Rectal smooth muscle tissue (tissue), 1 donor: ENCODE data around the gene LPAR3.
"Not testable (repeated sequence)": the region's sequence is repeated elsewhere in the genome, so short reads cannot be mapped to it uniquely, and the experiment has no call there.

Experiments used
- H3K27ac ChIP-seq: one replicate; pipeline ENCODE4 v1.7.0; 2013; ENCODE audit warnings: low read depth, low read length, inconsistent platforms
- H3K27me3 ChIP-seq: one replicate; pipeline ENCODE4 v1.7.0; 2013; ENCODE audit warnings: low read length; ENCODE audit not compliant: control insufficient read depth, insufficient read depth
- H3K36me3 ChIP-seq: one replicate; pipeline ENCODE4 v1.7.0; 2013; ENCODE audit warnings: low read length; ENCODE audit not compliant: control insufficient read depth, insufficient read depth
- H3K4me1 ChIP-seq: one replicate; pipeline ENCODE4 v1.7.0; 2013; ENCODE audit warnings: low read length; ENCODE audit not compliant: control insufficient read depth, insufficient read depth
- H3K4me3 ChIP-seq: one replicate; pipeline ENCODE4 v1.7.0; 2013; ENCODE audit warnings: low read length
- H3K9ac ChIP-seq: one replicate; pipeline ENCODE4 v1.7.0; 2013; ENCODE audit warnings: low read length

LPAR3 gene

DNA sequence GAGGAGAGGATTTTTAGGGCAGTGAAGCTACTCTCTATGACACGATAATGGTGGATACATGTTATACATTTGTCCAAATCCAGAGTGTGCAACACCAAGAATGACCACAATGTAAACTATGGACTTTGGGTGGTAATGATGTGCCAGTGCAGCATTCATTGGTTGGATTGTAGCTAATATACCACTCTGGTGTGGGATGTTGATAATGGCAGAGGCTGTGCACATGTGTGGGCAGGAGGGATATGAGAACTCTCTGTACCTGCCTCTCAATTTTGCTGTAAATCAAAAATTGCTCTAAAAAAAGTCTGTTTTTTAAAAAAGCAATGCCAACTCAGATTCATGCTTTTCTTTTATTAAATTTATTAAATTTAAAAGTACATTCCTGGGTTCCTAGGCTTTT is 27.2 kb upstream of the LPAR3 start:
- Histone ChIP-seq H3K4me1 (no peaks in the 10 kb centered on the region), H3K4me3 (no peak overlapping the region), H3K27me3 (no peaks in the 10 kb centered on the region), H3K27ac (no peak overlapping the region), H3K36me3 (no peaks in the 10 kb centered on the region), H3K9ac (no peak overlapping the region)

DNA sequence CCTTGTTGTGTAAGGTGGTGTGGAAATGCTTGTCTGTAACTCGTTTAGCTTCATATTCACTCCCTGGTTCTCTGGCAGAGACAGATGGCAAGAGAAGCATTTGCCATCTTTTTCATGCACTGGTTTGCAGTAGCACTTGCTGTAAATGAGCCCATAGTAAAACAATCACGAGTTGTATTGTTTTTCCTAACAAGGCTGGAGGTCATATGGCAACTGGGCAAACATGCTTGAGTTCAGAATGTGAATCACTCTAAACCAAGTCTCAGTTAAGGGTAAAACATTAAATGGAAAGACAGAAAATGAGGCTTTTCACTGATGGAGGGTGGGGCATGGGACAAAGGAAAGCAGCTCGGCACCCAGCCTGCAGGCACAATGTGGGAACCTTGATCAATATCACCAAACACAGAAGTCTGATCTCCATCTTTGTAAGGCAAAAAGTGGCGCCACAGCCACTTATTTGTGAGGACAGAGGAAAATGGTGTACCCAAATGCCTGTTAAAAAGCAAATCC is 26.5 kb upstream of the LPAR3 start:
- H3K36me3 ChIP-seq, result no peaks in the 10 kb centered on the region
- H3K27me3 ChIP-seq, result no peaks in the 10 kb centered on the region
- no peak overlapping the region for H3K27ac ChIP-seq
- H3K9ac ChIP-seq, result no peak overlapping the region
- no peaks in the 10 kb centered on the region for H3K4me1 ChIP-seq
- no peak overlapping the region for H3K4me3 ChIP-seq

DNA sequence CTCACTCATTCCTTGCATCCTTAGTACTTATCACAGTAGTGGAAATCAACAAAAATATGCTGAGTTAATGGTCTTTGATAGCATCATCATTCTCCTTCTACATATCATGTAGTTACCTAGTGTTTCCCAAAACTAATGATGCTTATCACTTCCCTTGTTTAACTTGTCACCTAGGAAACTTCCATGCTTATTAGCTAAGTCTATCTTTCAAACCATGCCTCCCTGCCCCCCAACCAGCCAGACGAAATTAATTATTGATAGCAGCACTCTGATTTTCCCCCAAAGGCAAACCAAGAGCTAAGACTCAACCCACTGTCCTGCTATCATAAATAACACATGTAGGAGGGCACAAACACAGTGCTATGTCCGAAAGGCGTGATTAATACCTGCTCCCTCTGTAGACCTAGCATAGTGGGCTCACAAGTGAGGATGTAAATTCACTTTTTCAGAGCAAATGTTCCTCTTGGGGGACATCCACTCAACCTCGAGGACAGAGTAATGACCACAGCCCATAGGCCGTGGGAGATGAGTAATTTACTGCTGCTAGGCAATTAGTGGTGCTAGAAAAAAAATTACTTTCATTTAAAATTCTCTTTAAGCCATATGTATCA is 25.8 kb upstream of the LPAR3 start:
- H3K4me1 ChIP-seq, result no peaks in the 10 kb centered on the region
- H3K9ac ChIP-seq, result no peak overlapping the region
- no peaks in the 10 kb centered on the region for H3K36me3 ChIP-seq
- no peak overlapping the region for H3K4me3 ChIP-seq
- H3K27me3 ChIP-seq, result no peaks in the 10 kb centered on the region
- no peak overlapping the region for H3K27ac ChIP-seq

DNA sequence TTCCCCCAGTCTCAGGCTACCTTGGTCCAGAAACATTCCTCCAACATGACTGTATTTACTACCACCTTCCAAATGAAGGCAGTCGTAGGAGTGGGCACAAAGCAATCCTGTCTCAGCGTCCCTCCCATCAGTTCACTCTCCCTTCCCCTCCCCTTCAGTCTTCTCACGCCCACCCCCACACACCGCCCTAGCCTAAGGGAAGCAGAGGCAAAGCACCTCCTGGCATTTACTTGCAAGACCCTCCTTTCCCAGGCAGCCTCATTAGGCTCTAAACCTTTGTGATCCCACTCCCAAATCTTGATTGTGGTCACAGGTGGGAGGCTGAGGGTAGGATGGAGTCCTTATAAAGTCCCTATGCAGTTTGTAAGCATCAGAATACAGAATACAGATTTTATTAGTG is 23.9 kb upstream of the LPAR3 start:
- Histone ChIP-seq H3K4me3 (no peak overlapping the region), H3K27ac (no peak overlapping the region), H3K36me3 (no peaks in the 10 kb centered on the region), H3K9ac (no peak overlapping the region), H3K27me3 (no peaks in the 10 kb centered on the region), H3K4me1 (no peaks in the 10 kb centered on the region)

DNA sequence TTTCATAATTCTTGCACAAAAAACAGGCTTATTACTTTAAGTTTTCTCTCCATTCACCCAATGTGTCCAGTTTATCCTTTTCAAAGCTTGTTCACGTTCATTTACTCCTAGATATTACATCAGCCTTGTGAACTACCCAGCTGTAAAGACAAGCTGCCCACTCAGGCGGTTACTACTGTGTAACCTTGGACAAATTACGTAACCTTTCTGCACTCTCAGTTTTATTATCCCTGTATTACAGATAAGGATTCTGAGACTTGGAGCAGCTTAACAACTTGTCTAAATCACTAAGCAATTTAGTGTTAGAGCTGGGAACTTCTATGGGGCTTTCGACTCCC is 20.5 kb upstream of the LPAR3 start:
- H3K36me3 ChIP-seq, result no peaks in the 10 kb centered on the region
- no peak overlapping the region for H3K27ac ChIP-seq
- H3K4me3 ChIP-seq, result no peak overlapping the region
- no peaks in the 10 kb centered on the region for H3K27me3 ChIP-seq
- no peaks in the 10 kb centered on the region for H3K4me1 ChIP-seq
- no peak overlapping the region for H3K9ac ChIP-seq

DNA sequence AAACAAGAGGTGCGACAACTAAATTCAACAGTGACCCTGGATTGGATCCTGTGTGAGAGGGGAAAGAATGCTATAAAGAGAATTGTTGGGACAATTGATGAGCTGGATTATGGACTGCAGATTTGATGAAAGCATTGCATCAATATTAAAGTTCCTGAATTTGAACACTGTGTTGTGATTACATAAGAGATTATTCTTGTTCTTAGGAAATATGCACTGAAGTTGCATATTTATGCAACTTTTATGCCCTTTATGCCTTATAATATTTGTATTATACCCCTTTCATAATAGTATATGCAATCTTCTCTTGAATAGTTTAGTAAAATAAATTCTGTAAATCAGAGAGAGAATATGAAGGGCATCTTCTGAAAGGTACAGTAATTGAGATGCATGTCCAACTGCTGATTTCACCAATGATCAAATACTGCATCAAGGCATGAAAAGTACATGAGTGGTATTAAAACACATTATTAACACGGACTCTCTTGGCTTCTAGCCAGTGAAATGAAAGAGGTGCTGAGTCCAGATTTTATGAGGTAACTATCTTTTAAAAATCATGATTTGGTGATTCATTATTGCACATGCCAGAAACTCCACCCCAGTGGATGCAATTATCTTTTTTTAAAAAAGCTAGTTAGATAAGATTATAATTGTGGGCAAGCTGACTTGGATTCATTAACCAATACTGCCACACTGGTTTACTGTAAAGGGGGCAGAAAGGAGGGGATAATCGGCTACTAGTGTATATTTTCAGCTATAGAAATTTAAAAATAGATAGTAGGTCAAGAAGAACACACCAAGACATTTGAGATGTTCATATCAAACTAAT is 19.9 kb upstream of the LPAR3 start:
- H3K4me3 ChIP-seq, result no peak overlapping the region
- H3K9ac ChIP-seq, result no peak overlapping the region
- H3K4me1 ChIP-seq, result no peaks in the 10 kb centered on the region
- no peak overlapping the region for H3K27ac ChIP-seq
- no peaks in the 10 kb centered on the region for H3K36me3 ChIP-seq
- H3K27me3 ChIP-seq, result no peaks in the 10 kb centered on the region

DNA sequence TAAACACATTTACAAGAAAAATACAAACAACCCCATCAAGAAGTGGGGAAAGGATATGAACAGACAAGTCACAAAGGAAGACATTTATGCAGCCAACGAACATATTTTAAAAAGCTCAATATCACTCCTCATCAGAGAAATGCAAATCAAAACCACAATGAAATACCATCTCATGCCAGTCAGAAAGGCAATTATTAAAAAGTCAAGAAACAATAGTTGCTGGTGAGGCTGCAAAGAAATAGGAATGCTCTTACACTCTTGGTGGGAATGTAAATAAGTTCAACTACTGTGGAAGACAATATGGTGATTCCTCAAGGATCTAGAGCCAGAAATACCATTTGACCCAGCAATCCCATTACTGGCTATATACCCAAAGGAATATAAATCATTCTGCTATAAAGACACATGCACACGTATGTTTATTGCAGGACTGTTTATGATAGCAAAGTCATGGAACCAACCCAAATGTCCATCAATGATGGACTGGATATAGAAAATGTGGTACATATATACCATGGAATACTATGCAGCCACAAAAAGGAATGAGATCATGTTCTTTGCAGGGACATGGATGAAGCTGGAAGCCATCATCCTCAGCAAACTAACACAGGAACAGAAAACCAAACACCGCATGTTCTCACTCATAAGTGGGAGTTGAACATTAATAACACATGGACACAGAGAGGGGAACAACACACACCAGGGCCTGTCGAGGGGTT is 15.9 kb upstream of the LPAR3 start:
- H3K9ac ChIP-seq, H3K27me3 ChIP-seq, H3K4me1 ChIP-seq, H3K27ac ChIP-seq, H3K4me3 ChIP-seq, H3K36me3 ChIP-seq: not testable (repeated sequence)

DNA sequence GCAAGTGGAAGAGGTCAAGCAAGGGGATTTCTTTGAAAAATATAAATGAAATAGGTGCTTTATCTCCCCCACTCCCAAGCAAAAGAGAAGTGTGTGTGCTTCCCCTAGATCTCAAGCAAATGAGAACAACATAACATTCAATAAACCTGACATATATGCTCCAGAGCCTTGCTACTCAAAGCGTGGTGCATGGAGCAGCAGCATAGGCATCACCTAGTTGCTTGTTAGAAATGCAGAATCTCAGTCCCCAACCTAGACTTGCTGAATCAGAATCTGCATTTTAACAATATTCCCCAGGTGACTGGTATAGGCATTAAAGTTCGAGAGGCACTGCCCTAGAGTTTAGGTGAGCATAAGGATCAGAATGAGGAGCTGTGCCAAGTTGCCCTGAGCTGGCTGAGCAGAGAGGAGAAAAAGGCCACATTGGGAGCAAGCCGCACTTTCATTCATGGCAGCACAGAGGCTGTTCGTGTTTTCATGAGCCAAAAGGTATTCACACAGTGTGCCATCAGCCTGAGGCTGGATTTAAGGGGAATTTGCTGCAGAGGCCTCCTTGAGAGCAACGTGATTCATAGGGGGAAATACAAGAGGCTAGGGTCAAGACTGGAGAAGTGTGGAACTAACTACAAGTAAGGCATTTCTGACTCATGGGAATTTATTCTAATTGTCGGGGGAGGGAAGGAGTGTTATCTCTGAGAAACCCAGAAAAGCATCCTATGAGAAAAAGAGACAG is 14.3 kb upstream of the LPAR3 start:
- Histone ChIP-seq H3K27me3 (no peaks in the 10 kb centered on the region), H3K4me1 (no peaks in the 10 kb centered on the region), H3K36me3 (no peaks in the 10 kb centered on the region), H3K27ac (no peak overlapping the region), H3K4me3 (no peak overlapping the region), H3K9ac (no peak overlapping the region)

DNA sequence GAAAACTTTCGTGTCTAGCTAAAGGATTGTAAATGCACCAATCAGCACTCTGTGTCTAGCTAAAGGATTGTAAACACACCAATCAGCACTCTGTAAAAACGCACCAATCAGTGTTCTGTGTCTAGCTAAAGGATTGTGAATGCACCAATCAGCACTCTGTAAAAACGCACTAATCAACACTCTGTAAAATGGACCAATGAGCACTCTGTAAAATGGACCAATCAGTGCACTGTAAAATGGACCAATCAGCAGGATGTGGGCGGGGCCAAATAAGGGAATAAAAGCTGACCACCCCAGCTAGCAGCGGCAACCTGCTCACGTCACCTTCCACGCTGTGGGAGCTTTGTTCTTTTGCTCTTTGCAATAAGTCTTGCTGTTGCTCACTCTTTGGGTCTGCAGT is 9.7 kb upstream of the LPAR3 start:
- not testable (repeated sequence) for H3K27me3 ChIP-seq, H3K27ac ChIP-seq, H3K36me3 ChIP-seq, H3K4me3 ChIP-seq, H3K9ac ChIP-seq, H3K4me1 ChIP-seq

DNA sequence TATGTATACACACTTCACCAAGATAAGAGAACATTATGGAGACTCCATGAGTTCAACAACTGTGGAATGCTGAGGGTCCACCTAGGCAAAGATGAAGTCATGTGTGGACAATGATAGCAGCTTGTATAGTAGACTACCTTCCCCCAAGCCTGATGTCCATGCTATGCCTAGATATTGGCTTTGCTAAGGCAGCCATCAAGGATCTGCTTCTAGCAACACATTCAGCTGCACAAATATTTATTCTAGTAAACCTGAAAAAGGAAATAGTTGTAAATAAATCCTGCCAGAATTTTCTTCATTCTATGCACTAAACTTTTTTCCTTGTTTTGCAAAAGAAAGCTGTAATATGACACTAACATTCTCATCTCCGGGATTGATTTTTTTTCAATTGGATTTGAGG is 7.0 kb upstream of the LPAR3 start:
- Histone ChIP-seq H3K27me3 (no peaks in the 10 kb centered on the region), H3K9ac (no peak overlapping the region), H3K4me3 (no peak overlapping the region), H3K36me3 (no peaks in the 10 kb centered on the region), H3K4me1 (no peaks in the 10 kb centered on the region), H3K27ac (no peak overlapping the region)

DNA sequence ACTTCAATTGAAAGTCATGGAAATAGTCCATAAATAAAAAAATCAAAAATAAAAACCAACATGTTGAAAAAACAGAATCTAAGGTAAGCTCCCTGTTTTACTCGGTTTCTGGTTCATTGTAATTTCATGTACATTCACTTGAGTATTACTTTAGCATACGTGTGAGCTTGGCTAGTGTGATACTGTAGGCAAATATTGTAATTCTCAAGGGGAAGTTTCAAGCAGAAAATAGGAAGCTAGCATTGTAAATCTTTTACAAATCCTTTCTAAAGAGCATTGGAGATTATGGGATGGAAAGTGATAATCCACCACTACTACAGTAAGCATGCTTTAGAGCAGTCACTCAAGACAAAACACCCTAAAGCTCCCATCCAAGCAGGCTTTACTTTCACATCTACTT is 3.3 kb upstream of the LPAR3 start:
- Histone ChIP-seq H3K36me3 (no peaks in the 10 kb centered on the region), H3K27me3 (peaks cover 4% of the 10 kb centered on the region), H3K4me1 (no peaks in the 10 kb centered on the region), H3K4me3 (no peak overlapping the region), H3K27ac (no peak overlapping the region), H3K9ac (no peak overlapping the region)

DNA sequence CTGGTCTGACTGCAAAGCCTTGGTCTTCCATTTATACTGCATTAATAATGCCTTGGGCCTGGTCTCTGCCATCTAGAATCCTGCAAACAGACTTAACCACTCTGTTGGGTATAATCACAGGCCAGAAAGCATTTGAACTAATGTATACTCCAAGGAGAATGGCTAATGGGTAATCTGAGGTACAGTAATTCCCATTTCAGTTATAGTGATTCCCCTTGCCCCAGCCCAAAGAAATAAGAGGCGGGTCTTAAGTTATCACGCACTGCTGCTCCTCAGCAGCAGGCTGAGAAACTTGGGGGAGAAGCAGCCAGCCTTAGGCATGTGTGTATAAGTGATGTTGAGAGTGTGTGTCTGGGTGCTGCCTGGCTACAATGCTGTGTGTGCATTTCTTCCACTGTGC is 2.4 kb downstream of the LPAR3 start:
- H3K4me1 ChIP-seq, result no peaks in the 10 kb centered on the region
- peaks cover 4% of the 10 kb centered on the region for H3K27me3 ChIP-seq
- H3K9ac ChIP-seq, result no peak overlapping the region
- no peak overlapping the region for H3K4me3 ChIP-seq
- H3K36me3 ChIP-seq, result no peaks in the 10 kb centered on the region
- no peak overlapping the region for H3K27ac ChIP-seq
